Measurements from ENCODE around the gene RNF8.

Gene RNF8

GRCh38 chr6:37418722-37419121 lies 64.9 kb downstream of the RNF8 start:
- Mint-ChIP-seq H3K4me3 (no peak overlapping the region), H3K27ac (no peak overlapping the region), H3K9me3 (peaks cover 22% of the 10 kb centered on the region), H3K4me1 (no peaks in the 10 kb centered on the region), H3K27me3 (ENCODE audit: low read depth) (peaks cover 3% of the 10 kb centered on the region), H3K36me3 (ENCODE audit: low read depth) (no peaks in the 10 kb centered on the region)
- TF ChIP-seq CTCF (IDR thresholded peaks at IDR 0.05; ENCODE audit: unreplicated experiment in 3 of 3): no peak

GRCh38 chr6:37426058-37426944 lies 72.5 kb downstream of the RNF8 start:
- no peak overlapping the region for H3K27ac Mint-ChIP-seq
- peaks cover 4% of the 10 kb centered on the region for H3K27me3 Mint-ChIP-seq (ENCODE audit: low read depth)
- TF ChIP-seq CTCF (IDR thresholded peaks at IDR 0.05; ENCODE audit: unreplicated experiment in 3 of 3): no peak
- H3K4me1 Mint-ChIP-seq: no peaks in the 10 kb centered on the region
- peaks cover 26% of the 10 kb centered on the region for H3K9me3 Mint-ChIP-seq
- no peak overlapping the region for H3K4me3 Mint-ChIP-seq
- H3K36me3 Mint-ChIP-seq (ENCODE audit: low read depth): no peaks in the 10 kb centered on the region

GRCh38 chr6:37426945-37427510 lies 73.2 kb downstream of the RNF8 start:
- Mint-ChIP-seq H3K4me3 (no peak overlapping the region), H3K36me3 (ENCODE audit: low read depth) (no peaks in the 10 kb centered on the region), H3K27ac (no peak overlapping the region), H3K4me1 (peaks cover under 1% of the 10 kb centered on the region), H3K27me3 (ENCODE audit: low read depth) (peaks cover 4% of the 10 kb centered on the region), H3K9me3 (peaks cover 26% of the 10 kb centered on the region)
- no peak for TF ChIP-seq CTCF (IDR thresholded peaks at IDR 0.05; ENCODE audit: unreplicated experiment in 3 of 3)

- Mint-ChIP-seq H3K36me3 (ENCODE audit: low read depth) (no peaks in the 10 kb centered on the region), H3K9me3 (peaks cover 21% of the 10 kb centered on the region), H3K4me3 (no peak overlapping the region), H3K27ac (no peak overlapping the region), H3K27me3 (ENCODE audit: low read depth) (peaks cover 4% of the 10 kb centered on the region), H3K4me1 (peaks cover 16% of the 10 kb centered on the region)
- TF ChIP-seq CTCF (IDR thresholded peaks at IDR 0.05; ENCODE audit: unreplicated experiment in 3 of 3): no peak
Observed at GRCh38 chr6:37429352-37429750, 75.6 kb downstream of the RNF8 start.

- Mint-ChIP-seq H3K9me3 (peaks cover 8% of the 10 kb centered on the region), H3K4me1 (peaks cover 31% of the 10 kb centered on the region), H3K27me3 (ENCODE audit: low read depth) (peaks cover 4% of the 10 kb centered on the region), H3K36me3 (ENCODE audit: low read depth) (peaks cover 13% of the 10 kb centered on the region), H3K4me3 (peak overlapping the region; percentile 89 to 95 (median 92)), H3K27ac (peak overlapping the region; percentile 55 to 94 (median 85))
- no peak for TF ChIP-seq CTCF (IDR thresholded peaks at IDR 0.05; ENCODE audit: unreplicated experiment in 3 of 3)
Observed at GRCh38 chr6:37432590-37432915, 78.8 kb downstream of the RNF8 start.
